A549 treated with dexamethasone at 1 μM for 4 hours (cell line): Measurements from ENCODE around the gene ZNF561. TPM values are rescaled to one million over a fixed set of nuclear protein-coding genes. Genes with fewer than 3 reads are reported as not detected.

Experiments
- total RNA-seq: library from RNA; stranded (reverse); fragments of 200-300 nt; extraction: Qiagen RNA extraction; gene quantifications from 5 replicates; pipeline ENCODE4 v1.2.3, GENCODE V29; 2022

ZNF561 gene
- 7.9 to 12.9 TPM (median 9.1 TPM) in 5 replicates for total RNA-seq

DNA sequence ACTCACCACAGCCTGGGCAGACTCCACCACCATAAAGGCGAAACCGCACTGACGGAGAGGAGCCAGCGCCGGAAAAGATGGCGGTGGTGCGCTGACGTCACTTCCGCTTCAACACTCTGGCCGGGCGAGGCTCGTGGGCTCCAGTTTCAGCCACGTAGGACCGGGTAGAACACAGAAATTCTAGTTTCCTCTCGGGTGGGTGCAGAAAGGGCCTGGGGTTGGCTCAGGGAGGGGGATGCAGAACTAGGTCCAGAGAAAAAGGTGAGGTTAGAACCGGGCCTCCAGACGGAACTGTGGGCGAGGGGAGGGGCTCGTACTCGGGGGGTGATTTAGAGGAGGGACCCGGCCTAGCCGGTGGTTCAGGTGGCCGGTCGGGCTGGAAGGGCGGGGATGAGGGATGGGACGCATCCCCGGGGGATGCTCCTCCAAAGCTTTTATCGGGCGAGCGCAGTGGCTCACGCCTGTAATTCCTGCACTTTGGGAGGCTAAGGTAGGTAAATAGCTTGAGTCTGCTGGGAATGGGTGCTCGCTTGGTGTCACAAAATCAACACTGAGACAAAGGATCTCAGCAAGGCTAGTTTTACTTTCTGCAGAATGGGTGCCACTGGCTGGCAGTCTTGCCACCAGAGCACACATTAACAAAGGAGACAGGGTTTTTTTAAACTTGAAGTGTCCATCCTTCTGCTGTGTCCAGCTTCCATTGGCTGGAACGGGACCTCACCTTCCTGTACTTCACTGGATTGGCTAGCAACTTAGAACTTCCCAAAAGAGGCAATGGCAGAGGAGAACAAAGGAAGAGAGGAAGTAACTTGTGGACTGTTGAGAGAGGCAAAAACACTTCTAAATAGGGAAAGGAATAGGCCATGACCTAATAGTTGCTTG is at the start of gene ZNF561:
TSS of gene ZNF561 (minus strand) at position 77 of the 882 bp plus-strand sequence. CDS start 1,776 bp downstream, outside the sequence.

DNA sequence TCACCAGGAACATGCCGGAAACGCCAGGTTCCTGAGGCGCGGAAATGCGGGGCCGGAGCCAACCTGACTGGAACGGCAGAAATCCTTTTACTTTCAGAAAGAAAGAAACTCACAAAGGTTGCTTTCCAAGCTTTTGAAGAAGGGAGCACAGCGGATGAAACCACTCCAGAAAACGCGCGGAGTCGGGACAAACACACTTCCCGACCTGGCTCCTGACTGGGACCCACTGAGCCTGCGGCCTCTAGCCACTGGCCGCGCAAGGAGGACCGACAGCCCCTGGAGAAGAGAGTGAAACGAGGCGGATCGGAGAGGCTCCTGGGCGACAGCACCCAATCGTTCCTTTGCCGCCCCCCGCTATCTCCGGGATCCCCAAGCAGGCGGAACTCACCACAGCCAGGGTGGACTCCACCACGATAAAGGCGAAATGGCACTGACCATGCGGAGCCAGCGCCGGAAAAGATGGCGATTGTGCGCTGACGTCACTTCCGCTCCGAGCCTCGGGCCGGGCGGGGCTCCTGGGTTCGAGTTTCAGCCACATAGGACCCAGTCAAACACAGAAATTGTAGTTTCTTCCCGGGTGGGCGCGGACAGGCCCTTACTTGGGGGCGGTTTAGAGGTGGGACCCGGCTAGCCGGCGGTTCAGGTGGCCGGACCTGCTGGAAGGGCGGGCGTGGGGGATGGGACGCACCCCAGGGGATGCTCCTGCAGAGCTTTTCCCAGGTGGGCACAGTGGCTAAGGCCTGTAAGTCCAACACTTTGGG is 36.8 kb downstream of the ZNF561 start, which contains the start of gene ZNF121:
TSS of gene ZNF121 (minus strand) at position 432 of the 761 bp plus-strand sequence. CDS start 16,407 bp downstream, outside the sequence.

Other genes starting within 250 kb of the ZNF561 start
- gene ZNF266, start 185.7 kb downstream of the ZNF561 start, total RNA-seq, result 3.1 to 3.8 TPM (median 3.3 TPM) in 5 replicates
- gene ZNF560, start 122.6 kb downstream of the ZNF561 start, total RNA-seq, result not detected in 5 replicates
- gene ZNF426, start 82.6 kb downstream of the ZNF561 start, total RNA-seq, result 0.76 to 1.5 TPM (median 1.2 TPM) in 5 replicates
- 3.7 to 4.7 TPM (median 4.0 TPM) in 5 replicates for gene ZNF121, start 36.7 kb downstream of the ZNF561 start, total RNA-seq
- 5.6 to 7.8 TPM (median 6.3 TPM) in 5 replicates for gene ZNF562, start 53.9 kb upstream of the ZNF561 start, total RNA-seq
- 0.54 to 0.91 TPM (median 0.84 TPM) in 5 replicates for gene ZNF846, start 147.5 kb upstream of the ZNF561 start, total RNA-seq
- 12.9 to 14.1 TPM (median 13.4 TPM) in 5 replicates for gene FBXL12, start 197.8 kb upstream of the ZNF561 start, total RNA-seq
- 369 to 496 TPM (median 381 TPM) in 5 replicates for gene UBL5, start 206.7 kb upstream of the ZNF561 start, total RNA-seq
- 54.0 to 74.6 TPM (median 72.3 TPM) in 5 replicates for gene PIN1, start 214.1 kb upstream of the ZNF561 start, total RNA-seq